ENCODE results near the gene CDK5RAP3.

- TF ChIP-seq MXD1 (CRISPR knock-in tag; IDR thresholded peaks at IDR 0.05) = no peak
- no peak for TF ChIP-seq FOXK2 (IDR thresholded peaks at IDR 0.05)
- TF ChIP-seq MAX (IDR thresholded peaks at IDR 0.05) = no peak
- TF ChIP-seq SIX1 (CRISPR knock-in tag; IDR thresholded peaks at IDR 0.05; ENCODE audit: borderline replicate concordance) = no peak
- TF ChIP-seq ZNF639 (CRISPR knock-in tag; conservative IDR thresholded peaks at IDR 0.05) = no peak
- TF ChIP-seq TAF1 (CRISPR knock-in tag; IDR thresholded peaks at IDR 0.05) = no peak
- no peak for TF ChIP-seq SP2 (CRISPR knock-in tag; IDR thresholded peaks at IDR 0.05)
- TF ChIP-seq ELF1 (CRISPR knock-in tag; IDR thresholded peaks at IDR 0.05) = no peak
- no peak for TF ChIP-seq POLR2AphosphoS5 (IDR thresholded peaks at IDR 0.05; ENCODE audit: low read depth, low read length)
- TF ChIP-seq CTCF (CRISPR knock-in tag; IDR thresholded peaks at IDR 0.05) = no peak
- TF ChIP-seq SUZ12 (IDR thresholded peaks at IDR 0.05; ENCODE audit: low read depth, low read length) = no peak
- no peak for TF ChIP-seq CCDC6 (CRISPR knock-in tag; IDR thresholded peaks at IDR 0.05)
Observed at GRCh38 chr17:47973541-47973940, 2.6 kb downstream of the CDK5RAP3 start.
